ENCODE results near the gene UQCRHL. TPM values are rescaled to one million over a fixed set of nuclear protein-coding genes. Genes with fewer than 3 reads are reported as not detected.

Gene UQCRHL
- total RNA-seq, 1 experiment from 2014 or later = 4.9 TPM

GRCh38 chr1:15807121-15807520, 328 bp downstream of the UQCRHL start:
- POLR2A ChIA-PET (ENCODE audit: unreplicated experiment) = interaction anchor here (0.7 kb wide), 1 partner anchor 95 kb away, joined by 8 read pairs; no protein-coding TSS in a partner anchor
- Histone ChIP-seq H3K27ac (no peak overlapping the region), H3K27me3 (ENCODE audit: insufficient read depth, low read depth) (no peaks in the 10 kb centered on the region), H2AFZ (no peak overlapping the region), H3K4me3 (no peak overlapping the region), H3K4me1 (replicated peaks; ENCODE audit: insufficient read depth) (peaks cover 18% of the 10 kb centered on the region), H3K36me3 (ENCODE audit: low read depth) (no peaks in the 10 kb centered on the region), H4K20me1 (ENCODE audit: insufficient read depth) (no peaks in the 10 kb centered on the region), H3K9me2 (ENCODE audit: insufficient read depth) (no peaks in the 10 kb centered on the region), H3K9me3 (ENCODE audit: insufficient read depth, low read depth) (no peaks in the 10 kb centered on the region), H3K79me2 (ENCODE audit: low read depth) (peaks cover 1% of the 10 kb centered on the region; the same call in 1 of the 2 replicates), H3F3A (ENCODE audit: insufficient read depth, low read depth) (no peaks in the 10 kb centered on the region; the same call in 1 of the 2 replicates), H3K4me2 (no peak overlapping the region)
- TF ChIP-seq CTCF (conservative IDR thresholded peaks at IDR 0.05) = no peak
- no peak for TF ChIP-seq EZH2 (IDR thresholded peaks at IDR 0.05; ENCODE audit: low read depth)
- no peak for DNase-seq
- CTCF ChIA-PET = no interaction called here
- intact Hi-C loops (cut with micrococcal nuclease; ENCODE audit: unreplicated experiment) = no loop called here
- BruUV-seq (replicated peaks) = no TSS peak

- Histone ChIP-seq H3K4me1 (replicated peaks; ENCODE audit: insufficient read depth) (peaks cover 42% of the 10 kb centered on the region), H3K36me3 (ENCODE audit: low read depth) (no peaks in the 10 kb centered on the region), H3K27me3 (ENCODE audit: insufficient read depth, low read depth) (no peaks in the 10 kb centered on the region), H3K79me2 (ENCODE audit: low read depth) (peaks cover 8% of the 10 kb centered on the region; the same call in 1 of the 2 replicates), H4K20me1 (ENCODE audit: insufficient read depth) (no peaks in the 10 kb centered on the region), H3K4me3 (no peak overlapping the region), H3F3A (ENCODE audit: insufficient read depth, low read depth) (peaks cover 25% of the 10 kb centered on the region), H3K27ac (no peak overlapping the region), H3K9me2 (ENCODE audit: insufficient read depth) (no peaks in the 10 kb centered on the region), H2AFZ (no peak overlapping the region), H3K4me2 (no peak overlapping the region), H3K9me3 (ENCODE audit: insufficient read depth, low read depth) (no peaks in the 10 kb centered on the region)
- intact Hi-C loops (cut with micrococcal nuclease; ENCODE audit: unreplicated experiment) = loop anchor here (5.0 kb wide), 2 partner anchors 277 to 368 kb away; partner anchors contain the start of gene DNAJC16
- ChIA-PET CTCF (interaction anchor here (0.6 kb wide), 1 partner anchor 197 kb away, joined by 4 read pairs; no protein-coding TSS in a partner anchor), POLR2A (ENCODE audit: unreplicated experiment) (no interaction called here)
- BruUV-seq (replicated peaks) = no TSS peak
- TF ChIP-seq CTCF (conservative IDR thresholded peaks at IDR 0.05) = no peak
- no peak for TF ChIP-seq EZH2 (IDR thresholded peaks at IDR 0.05; ENCODE audit: low read depth)
- DNase-seq = no peak
Observed at GRCh38 chr1:15804060-15804459, 3.4 kb downstream of the UQCRHL start.

GRCh38 chr1:15803380-15803779, 4.1 kb downstream of the UQCRHL start:
- CTCF ChIA-PET = interaction anchor here (0.6 kb wide), 1 partner anchor 198 kb away, joined by 4 read pairs; no protein-coding TSS in a partner anchor
- Histone ChIP-seq H3K9me2 (ENCODE audit: insufficient read depth) (no peaks in the 10 kb centered on the region), H3F3A (ENCODE audit: insufficient read depth, low read depth) (peaks cover 25% of the 10 kb centered on the region), H3K27ac (no peak overlapping the region), H2AFZ (no peak overlapping the region), H3K4me1 (replicated peaks; ENCODE audit: insufficient read depth) (peaks cover 41% of the 10 kb centered on the region), H3K4me3 (no peak overlapping the region), H3K4me2 (no peak overlapping the region), H3K79me2 (ENCODE audit: low read depth) (peaks cover 8% of the 10 kb centered on the region; the same call in 1 of the 2 replicates), H3K27me3 (ENCODE audit: insufficient read depth, low read depth) (no peaks in the 10 kb centered on the region), H4K20me1 (ENCODE audit: insufficient read depth) (no peaks in the 10 kb centered on the region), H3K9me3 (ENCODE audit: insufficient read depth, low read depth) (no peaks in the 10 kb centered on the region), H3K36me3 (ENCODE audit: low read depth) (no peaks in the 10 kb centered on the region)
- intact Hi-C loops (cut with micrococcal nuclease; ENCODE audit: unreplicated experiment) = loop anchor here (5.0 kb wide), 2 partner anchors 276 to 369 kb away; partner anchors contain the start of gene DNAJC16
- TF ChIP-seq EZH2 (IDR thresholded peaks at IDR 0.05; ENCODE audit: low read depth) (no peak), CTCF (conservative IDR thresholded peaks at IDR 0.05) (peak; percentile 39)
- POLR2A ChIA-PET (ENCODE audit: unreplicated experiment) = interaction anchor here (0.6 to 0.7 kb wide), 2 partner anchors 10 to 31 kb away, joined by 3 to 4 read pairs; no protein-coding TSS in a partner anchor
- no peak for DNase-seq
- BruUV-seq (replicated peaks) = no TSS peak
